Mucosa of descending colon (tissue), 3 donors: ENCODE data around the gene KCNT1. TPM values are rescaled to one million over a fixed set of nuclear protein-coding genes. Genes with fewer than 3 reads are reported as not detected.

Experiments used
- ATAC-seq: fragments of 200-7000 bp; cut with Tn5 transposase; one replicate; pipeline ENCODE4 v1.9.1; 2020; ENCODE audit warnings: mild to moderate bottlenecking, moderate library complexity
- DNase-seq, 3 donors: peaks; one replicate each; pipeline ENCODE4 v3.0.0-alpha.2; 2020
- H3K36me3 ChIP-seq: fragments of 200-600 bp; one replicate; pipeline ENCODE4 v1.8.0; 2021; ENCODE audit warnings: low read depth, mild to moderate bottlenecking
- H3K4me1 ChIP-seq: fragments of 200-600 bp; one replicate; pipeline ENCODE4 v1.8.0; 2021; ENCODE audit warnings: low read depth, mild to moderate bottlenecking
- H3K4me3 ChIP-seq: fragments of 200-600 bp; one replicate; pipeline ENCODE4 v1.8.0; 2021; ENCODE audit warnings: mild to moderate bottlenecking
- H3K9me3 ChIP-seq: fragments of 200-600 bp; one replicate; pipeline ENCODE4 v1.8.0; 2021; ENCODE audit warnings: mild to moderate bottlenecking
- CTCF ChIP-seq: fragments of 200-600 bp; IDR thresholded peaks from one replicate; pipeline ENCODE4 v1.8.0; 2022; ENCODE audit warnings: antibody characterized with exemption, mild to moderate bottlenecking
- intact Hi-C, 2 donors: fragments of 100-400 bp; cut with DNase I in 1 of 2; cut with micrococcal nuclease in 1 of 2; formaldehyde crosslinking; loops; one replicate each; pipeline versions ENCODE4 v1.11.0 to v1.11.1; 2022; cut with DNase I, micrococcal nuclease
- total RNA-seq, 3 donors: library from RNA; stranded (reverse); fragmentation: NEBNext Ultra II Directional in 2 of 3; extraction: Animal tissue kit (Norgen Biotek cat#: 25700) in 2 of 3; gene quantifications; one replicate each; pipeline versions ENCODE4 v1.2.1 to v1.2.4, GENCODE V29; 2021 to 2023
- donor health status: DM: no; HTN: no; CAD: no; lungs with moderate emphysema.
- donor health status: DM: no; HTN: no; CAD: no.
- donor health status: DM: no; HTN: yes; CAD: no.

Gene KCNT1
- total RNA-seq, 3 donors from 2014 or later: 0.22 to 0.60 TPM; not detected in 1

- intact Hi-C loops: no loop called here
- DNase-seq: no peak
- TF ChIP-seq CTCF: no peak
Observed at GRCh38 chr9:135676891-135677290, 25.1 kb upstream of the KCNT1 start.

GRCh38 chr9:135677641-135678168 lies 24.3 kb upstream of the KCNT1 start:
- no peaks in the 10 kb centered on the region for H3K9me3 ChIP-seq
- intact Hi-C loops: no loop called here
- no peak for ATAC-seq
- no peaks in the 10 kb centered on the region for H3K4me1 ChIP-seq
- H3K36me3 ChIP-seq: no peaks in the 10 kb centered on the region
- DNase-seq: no peak
- no peak overlapping the region for H3K4me3 ChIP-seq
- no peak for TF ChIP-seq CTCF

More at GRCh38 chr9:135676891-135677290, 25.1 kb upstream of the KCNT1 start:
- Histone ChIP-seq H3K4me1 (no peaks in the 10 kb centered on the region), H3K36me3 (no peaks in the 10 kb centered on the region), H3K4me3 (no peak overlapping the region), H3K9me3 (no peaks in the 10 kb centered on the region)
- ATAC-seq: no peak

GRCh38 chr9:135678236-135679017 lies 23.6 kb upstream of the KCNT1 start:
- no peak for DNase-seq
- Histone ChIP-seq H3K4me1 (no peaks in the 10 kb centered on the region), H3K9me3 (no peaks in the 10 kb centered on the region)

GRCh38 chr9:135680056-135680455 lies 21.9 kb upstream of the KCNT1 start:
- intact Hi-C loops: no loop called here
- H3K9me3 ChIP-seq: no peaks in the 10 kb centered on the region
- H3K36me3 ChIP-seq: no peaks in the 10 kb centered on the region
- no peaks in the 10 kb centered on the region for H3K4me1 ChIP-seq
- DNase-seq (no peak), ATAC-seq (no peak)
- no peak for TF ChIP-seq CTCF
- H3K4me3 ChIP-seq: no peak overlapping the region

More at GRCh38 chr9:135678236-135679017, 23.6 kb upstream of the KCNT1 start:
- intact Hi-C loops: no loop called here
- no peak for ATAC-seq
- no peak overlapping the region for H3K4me3 ChIP-seq
- H3K36me3 ChIP-seq: no peaks in the 10 kb centered on the region
- no peak for TF ChIP-seq CTCF

GRCh38 chr9:135681161-135681560 lies 20.8 kb upstream of the KCNT1 start:
- H3K4me1 ChIP-seq: no peaks in the 10 kb centered on the region
- no peak for TF ChIP-seq CTCF
- DNase-seq (no peak), ATAC-seq (no peak)
- H3K4me3 ChIP-seq: no peak overlapping the region
- H3K36me3 ChIP-seq: no peaks in the 10 kb centered on the region
- intact Hi-C loops: no loop called here
- no peaks in the 10 kb centered on the region for H3K9me3 ChIP-seq
